ENCODE measurements around the gene TAF4B.

The TAF4B gene

DNA sequence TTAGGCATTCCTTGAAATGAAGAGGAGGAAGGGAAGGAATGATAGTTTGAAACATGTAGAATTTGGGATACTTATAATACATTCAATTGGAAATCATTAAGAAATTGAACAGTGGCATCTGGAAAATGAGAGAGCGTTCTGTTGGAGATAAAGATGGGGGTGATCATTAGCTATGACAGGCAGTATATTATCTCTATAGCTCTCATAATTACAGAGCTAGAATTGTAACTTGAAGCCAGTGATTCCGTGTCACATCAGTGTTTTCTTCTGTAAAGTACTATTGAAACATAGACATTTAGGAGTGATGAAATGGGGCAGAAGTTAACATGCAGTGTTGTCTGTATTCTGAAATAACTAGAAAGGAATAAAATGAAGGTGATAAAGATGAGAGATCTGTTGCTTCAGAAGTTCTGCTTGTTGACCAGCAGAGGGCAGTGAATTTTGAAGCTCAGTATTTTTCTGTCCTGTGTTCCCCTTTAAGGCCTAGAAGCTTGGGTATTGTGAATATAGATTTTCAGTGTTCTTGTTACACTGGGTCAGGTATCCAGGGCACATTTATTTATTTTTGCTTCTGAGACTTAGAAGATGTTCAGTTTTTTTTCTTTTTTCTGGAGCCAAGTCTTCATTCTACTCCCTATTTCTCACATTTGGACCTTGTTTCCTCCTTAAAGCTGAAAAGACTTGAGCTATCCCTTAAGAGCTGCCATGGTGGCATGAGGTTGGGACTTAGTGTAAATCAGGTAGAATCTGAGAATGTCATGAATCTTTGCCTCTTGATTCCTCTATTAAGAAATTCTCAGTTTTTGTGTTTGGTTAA is 157.4 kb downstream of the TAF4B start:
- DNase-seq (ENCODE audit: low read depth): peak; percentile 34

DNA sequence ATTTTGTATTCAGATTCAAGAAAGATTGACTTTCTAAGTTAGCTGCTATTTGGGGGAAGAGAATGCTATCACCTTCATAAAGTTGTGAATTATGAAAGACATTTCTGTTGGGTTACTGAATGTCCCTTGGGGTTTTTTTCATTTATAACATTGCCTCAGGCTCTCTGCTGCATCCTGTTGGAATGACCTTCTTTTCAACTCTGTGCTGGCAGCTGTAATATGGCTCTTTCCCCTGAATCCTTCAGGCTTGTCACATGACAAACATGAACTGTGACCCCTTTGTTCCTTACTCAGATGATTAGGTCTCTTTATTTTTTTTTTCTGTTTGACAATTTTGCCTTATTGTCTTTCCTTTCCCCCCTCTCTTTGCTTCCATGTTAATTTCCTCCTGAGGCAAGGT is 159.8 kb downstream of the TAF4B start:
- peak; percentile 48 for DNase-seq (ENCODE audit: low read depth)

DNA sequence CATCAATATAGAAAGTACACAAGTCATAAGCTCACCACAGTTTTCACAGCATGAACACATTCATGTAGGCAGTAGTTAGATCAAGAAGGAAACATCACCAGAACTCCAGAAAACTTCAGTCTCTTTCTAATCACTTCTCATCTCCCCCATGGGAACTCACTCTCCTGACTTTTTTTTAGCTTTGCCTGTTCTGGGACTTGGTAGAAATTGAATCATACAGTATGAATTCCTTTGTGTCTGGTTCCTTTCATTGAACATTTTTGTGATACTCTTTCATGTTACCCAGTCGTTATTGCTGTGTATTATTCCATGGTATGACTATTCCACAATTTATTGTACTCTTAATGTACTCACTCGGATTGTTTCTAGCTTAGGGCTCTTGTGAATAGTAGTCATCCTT is 160.2 kb downstream of the TAF4B start:
- DNase-seq (ENCODE audit: low read depth): no peak

DNA sequence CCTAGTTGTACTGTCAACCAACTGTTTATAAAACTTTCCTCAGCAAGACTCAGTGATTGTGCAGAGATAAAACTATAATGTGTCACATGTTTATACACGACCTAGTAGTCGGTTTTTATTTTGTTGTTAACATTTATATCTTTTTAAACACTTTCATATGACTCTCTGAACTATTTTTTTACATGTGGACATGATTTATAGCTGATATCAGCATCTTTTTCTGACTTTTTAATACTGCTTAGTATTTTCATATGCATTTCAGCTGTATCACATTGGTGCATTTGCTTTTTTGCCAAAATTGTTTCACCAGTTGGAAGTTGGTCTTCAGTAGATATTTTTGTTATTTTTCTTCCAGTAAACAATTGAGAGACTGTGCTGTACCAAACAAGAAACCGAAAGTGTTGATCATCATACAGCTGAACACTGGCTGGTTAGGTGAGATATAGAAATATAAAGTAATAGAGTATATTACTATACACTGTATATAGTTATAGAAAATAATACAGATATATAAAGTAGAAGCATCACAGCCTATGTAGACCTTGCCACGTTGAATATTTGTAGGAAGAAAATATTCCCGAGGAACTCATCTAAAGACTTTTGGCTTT is 167.9 kb downstream of the TAF4B start:
- no peak for DNase-seq (ENCODE audit: low read depth)

DNA sequence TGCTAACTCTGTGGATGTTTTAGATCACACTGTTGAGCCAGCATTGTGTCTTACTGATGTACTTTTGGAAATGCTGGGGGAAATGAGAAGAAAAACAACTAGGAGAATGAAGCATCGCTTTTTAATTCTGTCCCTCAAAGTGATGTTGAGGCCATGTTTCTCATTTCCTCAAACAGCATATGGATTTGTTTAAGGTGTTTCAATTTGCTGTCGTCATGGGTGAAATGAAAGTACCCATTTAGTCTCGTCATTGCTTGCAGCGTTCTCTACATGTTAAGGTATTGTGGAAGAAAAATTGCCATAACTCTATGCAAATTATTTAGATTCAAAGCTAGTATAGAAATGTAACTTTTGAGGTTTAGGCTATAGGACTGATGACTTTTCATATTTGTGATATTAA is 170.8 kb downstream of the TAF4B start:
- DNase-seq (ENCODE audit: low read depth): no peak

DNA sequence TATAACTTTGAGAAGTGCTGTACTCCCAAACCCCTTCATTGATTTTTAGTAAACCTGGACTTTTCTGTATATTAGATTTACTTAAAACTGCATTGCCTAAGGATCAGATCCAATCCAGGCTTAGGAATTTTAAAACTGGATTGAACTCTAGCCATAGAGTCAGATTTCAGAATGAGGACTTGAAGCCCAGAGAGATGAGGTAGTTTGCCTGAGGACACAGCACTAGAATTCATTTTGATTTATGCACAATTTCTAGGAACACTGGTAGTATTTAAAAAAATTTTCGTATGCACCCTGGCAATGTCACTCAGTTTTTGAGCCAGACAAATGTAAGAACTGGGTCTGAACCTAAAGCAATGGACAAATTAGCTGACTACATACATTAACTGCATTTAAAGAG is 177.2 kb downstream of the TAF4B start:
- no peak for DNase-seq (ENCODE audit: low read depth)

DNA sequence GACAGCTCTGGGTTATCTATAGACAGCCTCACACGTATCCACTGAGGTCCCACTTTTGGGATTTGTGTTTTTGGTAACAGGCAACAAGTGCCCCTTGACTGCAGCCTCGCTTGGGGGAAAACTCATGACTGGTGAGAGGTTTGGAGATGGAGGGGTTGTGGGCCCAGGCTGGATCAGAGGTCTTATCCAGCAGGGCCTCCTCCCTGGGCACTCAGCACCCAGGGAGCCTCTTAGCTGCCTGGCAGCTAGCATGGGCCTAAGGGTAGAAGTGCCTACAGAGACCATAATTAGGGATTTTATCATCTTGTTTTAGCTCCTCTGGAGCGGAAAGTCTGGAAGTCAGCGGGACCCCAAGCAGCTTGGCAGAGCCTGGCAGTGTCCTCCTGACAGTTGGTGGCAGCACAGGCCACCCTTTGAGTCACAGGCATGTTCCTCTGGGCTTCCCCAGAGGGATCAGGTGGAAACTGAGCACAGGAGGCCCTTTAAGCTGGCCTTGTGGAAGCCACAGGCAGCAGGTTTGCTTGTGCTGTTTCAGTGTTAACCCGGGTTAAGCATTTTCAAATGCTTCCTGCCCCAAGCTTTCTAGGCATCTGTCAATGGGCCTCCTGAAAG is 179.1 kb downstream of the TAF4B start:
- DNase-seq (ENCODE audit: low read depth): no peak

DNA sequence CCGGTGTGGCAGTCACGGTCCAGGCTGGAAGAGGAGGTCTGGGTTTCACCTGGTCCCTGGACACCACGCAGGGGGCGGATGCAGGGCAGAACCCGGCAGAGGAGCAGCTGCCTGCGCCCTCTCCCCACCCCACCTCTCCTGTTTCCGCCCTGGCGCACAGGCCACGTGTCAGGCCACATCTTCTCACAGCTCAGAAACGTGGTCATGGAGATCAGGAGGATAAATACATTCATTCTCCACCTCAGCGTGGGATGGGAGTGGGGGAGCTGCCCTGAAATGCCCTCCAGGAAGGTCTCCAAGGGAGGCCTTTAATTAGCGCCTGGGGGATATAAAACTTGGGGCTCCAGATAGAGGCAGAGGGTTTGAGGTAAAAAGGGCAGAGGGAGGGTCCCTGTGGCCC is 180.1 kb downstream of the TAF4B start:
- no peak for DNase-seq (ENCODE audit: low read depth)

DNA sequence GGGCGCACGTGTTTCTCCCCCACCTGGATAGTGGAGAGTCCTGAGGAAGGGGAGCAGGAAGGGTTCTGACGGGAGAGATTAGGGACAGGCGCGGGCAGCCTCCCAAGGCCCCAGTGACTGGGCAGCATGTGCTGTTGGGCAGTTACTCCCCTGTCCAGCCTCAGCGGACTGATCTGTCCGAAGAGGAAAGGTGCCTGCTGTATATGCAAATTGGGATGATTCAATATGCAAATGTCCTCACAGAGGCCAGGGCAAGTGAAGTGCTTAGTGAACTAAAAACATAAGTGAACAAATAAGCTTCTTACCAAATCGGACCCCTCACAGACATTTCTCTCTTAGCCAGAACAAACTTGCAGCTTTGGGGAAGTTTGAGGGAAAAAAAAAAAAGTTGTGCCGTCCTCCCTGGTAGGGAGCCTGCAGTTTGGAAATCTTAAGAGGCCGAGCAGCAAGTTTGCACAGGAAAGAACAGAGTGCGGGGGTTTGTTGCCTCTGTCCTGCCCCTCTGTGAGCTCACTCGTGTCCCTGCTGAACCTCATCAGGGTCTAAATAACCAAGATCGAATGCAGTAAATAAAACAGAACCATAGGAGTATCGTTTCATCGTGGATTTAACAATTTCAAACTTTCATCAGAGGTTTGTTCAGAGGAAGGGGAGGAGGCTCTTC is 180.7 kb downstream of the TAF4B start:
- no peak for DNase-seq (ENCODE audit: low read depth)

DNA sequence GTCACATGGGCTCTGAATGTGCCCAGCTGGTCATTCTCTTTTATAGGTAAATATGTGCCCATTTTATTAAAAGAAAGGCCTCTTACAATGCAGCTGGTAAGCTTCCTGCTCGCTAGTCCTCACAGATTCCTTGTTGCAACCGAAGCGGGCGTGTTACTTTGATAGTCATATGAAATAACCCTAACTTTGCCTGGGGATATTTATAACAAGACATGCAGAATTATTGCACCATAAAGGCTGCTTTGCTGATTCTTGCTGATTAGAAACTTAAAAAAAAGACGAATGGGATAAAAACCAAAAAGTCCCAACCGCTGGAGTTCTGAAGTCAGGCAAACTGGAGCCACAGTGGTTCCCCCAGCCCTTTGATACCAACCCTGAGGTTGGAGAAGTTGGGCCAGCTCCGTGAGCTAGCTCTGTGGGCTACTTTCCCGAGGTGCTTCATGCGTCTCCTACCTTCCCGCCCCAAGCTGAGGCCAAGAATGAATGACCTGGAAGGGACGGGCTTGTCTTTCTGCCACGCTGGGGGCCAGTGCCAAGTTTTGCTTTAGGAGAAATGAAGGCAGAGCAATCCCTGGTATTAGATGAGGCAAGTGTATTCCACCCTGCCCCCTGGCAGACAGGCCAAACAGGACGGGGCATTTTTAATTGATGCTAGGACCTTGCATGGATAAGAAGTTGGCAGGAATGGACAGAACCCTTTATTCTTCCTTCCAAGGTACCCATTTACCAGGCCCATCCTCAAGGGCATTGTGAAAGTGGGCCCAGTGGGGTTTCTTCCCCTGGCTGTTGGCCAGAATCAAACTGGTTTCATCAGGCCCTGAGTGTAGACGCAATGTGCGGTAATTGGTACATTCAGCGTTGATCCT is 181.7 kb downstream of the TAF4B start:
- DNase-seq (ENCODE audit: low read depth): no peak

DNA sequence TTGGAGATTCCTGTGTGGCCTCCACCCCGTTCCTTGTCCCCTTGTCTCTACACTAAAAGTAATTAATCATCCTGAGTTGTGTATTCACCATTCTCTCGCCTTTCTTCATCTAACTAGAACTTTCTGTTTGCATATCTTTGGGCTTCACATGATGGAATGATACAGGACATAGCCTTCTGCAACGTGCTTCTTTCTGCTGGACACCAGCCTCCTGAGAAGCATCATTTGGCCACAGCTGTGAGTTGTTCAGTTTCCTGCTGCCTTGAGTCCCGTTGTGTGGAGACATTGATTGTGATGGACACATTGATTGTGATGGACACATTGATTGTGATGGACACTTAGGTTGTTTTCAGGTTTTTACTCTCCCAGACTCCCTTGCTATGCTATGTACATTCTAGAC is 182.8 kb downstream of the TAF4B start:
- DNase-seq (ENCODE audit: low read depth): no peak

DNA sequence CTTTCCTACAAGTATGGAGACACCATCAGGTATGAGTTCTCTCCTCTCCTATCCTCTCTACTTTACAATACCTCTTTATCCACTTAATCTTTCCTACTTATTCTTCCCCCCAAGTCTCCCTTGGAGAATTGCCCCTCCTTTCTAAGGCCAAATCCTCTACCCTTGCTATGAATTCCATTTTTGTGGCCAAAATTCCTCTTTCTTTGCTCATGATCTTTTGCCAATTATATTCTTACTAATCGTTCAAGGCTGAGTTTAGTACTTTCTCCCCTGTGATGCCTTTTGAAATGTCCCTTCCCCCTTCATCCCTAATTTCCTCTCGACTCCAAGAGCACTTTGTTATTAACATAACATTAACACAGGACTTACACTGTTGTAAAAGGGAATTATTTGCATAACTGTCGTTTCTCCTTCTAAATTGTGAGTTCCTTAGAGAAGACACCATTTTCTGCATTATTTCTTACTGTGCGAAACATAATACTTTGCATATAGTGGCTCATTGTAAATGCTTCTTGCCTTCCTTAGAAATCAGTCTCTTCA is 188.7 kb downstream of the TAF4B start:
- DNase-seq (ENCODE audit: low read depth): no peak

DNA sequence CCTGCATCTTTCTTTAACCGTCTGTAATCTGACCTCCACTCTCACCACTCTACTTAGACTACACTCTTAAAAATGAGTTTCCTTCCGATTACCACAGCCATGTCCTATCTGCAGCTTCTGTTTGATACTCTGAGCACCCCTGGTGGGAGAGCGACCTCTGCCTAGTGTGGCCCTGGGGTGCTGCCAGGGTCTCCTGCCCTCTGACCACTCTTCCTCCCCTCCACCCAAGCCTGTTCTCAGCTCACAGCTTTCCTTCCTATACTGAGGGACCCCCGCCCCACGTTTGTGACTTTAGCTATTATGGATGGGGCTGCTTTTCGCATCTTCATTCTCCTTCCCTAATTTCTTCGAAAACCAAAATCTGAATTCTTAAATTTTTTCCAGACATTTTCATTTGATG is 189.4 kb downstream of the TAF4B start:
- DNase-seq (ENCODE audit: low read depth): no peak

DNA sequence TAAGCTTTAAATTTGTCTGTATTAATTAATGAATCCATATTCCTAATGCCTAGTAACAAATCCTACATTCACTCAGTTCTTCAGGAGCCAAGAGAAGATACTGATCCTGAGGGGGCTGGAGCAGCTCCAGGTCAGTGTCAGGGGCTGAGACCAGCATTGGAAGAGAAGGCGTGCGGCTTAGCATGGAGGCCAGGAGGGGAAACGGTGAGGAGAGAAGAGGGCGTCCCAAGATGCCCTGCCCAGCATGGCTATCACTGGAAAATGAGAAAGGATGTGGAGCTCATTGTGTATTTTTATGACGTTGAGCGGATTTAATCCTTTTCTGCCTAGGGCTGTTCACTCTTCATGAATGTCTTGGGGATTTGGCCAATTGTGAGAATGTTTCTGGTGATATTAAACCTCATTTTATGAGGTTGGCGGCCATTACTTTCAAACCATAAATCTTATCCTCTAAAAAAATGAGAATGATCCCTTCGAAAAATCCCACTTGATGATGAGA is 190.5 kb downstream of the TAF4B start:
- DNase-seq (ENCODE audit: low read depth): no peak

DNA sequence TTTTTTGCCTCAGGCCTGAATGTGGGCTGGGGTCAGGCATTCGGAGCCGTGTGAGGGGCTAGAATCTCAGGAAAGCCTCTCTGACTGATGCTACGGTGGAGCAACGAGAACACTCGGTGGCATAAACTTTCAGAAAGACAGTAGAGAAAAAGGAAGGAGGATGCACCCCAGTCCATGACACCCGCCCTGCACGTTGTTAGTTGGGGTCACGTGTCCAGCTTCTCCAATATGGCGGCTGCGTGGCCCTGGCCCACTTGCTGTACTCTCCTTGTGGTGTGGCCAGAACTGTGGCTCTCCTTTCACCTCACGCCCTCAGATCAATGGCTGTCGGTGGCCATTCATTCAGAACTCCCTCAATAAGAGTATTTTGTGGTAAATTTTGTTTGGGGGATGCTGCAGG is 190.9 kb downstream of the TAF4B start:
- no peak for DNase-seq (ENCODE audit: low read depth)

DNA sequence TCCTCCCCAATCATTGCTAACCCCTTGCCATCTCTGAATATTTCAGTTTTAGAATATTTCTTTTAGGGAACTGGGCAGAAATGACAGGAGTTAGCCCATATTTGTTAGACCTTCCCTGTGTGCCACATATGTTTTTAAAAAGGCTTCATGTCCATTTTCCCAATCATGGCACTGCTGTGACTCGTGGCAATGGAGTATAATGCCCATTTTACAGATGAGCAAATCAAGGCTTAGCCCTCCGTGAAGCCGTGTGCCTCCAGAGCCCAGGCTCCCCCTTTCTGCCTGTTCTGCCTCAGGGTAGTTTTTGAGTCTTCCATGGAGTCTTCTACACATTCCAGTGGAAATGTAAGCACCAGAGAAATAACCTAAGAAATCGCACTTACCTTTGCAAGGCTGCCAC is 192.0 kb downstream of the TAF4B start:
- DNase-seq (ENCODE audit: low read depth): no peak

DNA sequence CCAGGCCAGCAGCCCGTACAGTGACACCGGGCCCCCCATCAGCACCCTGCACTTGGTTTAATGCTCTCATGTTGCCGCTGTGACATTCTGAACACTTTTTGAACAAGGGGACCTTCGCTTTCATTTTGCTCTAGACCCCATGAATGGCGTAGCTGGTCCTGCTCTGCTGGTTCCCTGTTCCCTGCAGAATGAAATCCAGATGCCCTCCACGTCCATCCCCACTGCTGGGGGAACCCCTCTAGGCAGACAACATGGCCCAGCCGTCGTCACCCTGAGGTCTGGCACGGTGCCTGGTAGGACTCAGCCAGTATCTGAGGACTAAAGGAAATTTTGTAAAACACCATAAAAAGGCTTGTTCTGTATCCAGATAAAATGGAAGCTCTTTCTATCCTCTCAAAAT is 193.5 kb downstream of the TAF4B start:
- no peak for DNase-seq (ENCODE audit: low read depth)

DNA sequence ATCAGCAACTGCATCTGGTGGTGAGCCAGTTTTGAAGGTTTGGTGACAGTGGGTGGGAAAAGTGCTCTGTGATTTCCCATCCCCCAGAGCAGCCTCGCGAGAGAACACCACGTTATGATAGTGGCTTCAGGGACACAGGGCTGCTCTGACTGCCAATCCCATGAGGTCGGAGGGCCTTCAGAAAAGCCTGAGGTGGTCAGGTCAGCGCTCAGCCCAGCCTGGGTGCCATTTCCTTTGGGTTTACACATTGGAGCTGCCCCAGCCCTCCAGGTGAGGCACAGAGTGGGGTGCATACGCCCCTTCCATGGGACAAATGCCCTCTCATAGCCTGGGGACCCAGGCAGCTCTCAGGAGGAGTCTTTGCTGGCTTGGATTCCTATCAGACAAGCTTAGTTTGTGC is 195.3 kb downstream of the TAF4B start:
- no peak for DNase-seq (ENCODE audit: low read depth)

DNA sequence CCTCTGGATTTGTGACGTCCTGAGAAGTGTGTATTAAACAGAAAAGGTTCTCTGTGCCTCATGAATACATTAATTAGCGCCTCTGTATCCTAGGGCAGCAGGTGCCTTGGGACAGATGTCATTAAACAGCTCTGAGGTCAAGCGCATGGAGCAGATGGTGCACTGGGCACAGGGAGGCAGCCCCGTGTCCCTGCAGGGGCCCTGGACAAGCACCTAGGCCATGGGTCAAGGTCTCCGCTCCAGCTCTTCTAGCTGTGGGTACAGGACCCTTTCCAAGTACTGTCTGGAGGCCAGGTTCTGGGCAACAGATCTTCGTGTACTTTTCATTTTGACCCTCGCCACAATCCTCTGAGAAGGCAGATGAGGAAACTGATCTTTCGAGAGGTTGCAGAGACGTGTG is 195.7 kb downstream of the TAF4B start:
- DNase-seq (ENCODE audit: low read depth): no peak

DNA sequence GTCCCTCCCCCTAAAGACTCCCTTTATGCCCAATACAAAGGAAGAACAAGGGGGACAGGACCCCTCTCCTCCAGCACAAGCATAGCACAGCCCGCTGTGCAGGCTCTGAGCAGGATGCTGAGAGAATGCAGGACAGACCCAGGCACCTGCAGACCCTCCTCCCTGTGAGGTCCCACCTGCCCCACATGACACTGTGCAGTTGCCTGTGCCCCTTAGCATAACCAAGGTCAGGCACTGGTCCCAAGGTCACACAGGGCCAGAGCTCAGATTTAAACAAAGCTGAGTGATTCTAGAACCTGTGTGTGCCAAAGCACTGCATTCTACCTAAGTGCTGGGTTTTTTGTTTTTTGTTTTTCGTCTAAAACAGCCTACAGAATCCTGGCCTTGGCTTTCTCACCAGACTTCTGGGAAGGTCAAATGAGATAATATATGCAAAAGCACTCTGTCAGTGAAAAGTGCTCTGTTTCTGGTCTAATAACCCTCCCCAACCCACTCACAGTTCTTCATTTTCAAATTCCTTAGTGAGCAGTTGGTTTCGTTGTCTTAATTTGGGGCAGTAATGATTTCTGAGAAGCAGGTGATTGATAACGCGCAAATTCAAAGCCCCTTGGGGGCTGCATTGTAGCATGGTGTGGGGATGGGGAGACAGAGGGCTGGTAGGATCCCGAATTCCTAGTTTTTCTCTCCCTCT is 196.4 kb downstream of the TAF4B start:
- DNase-seq (ENCODE audit: low read depth): no peak

All from non-pigmented ciliary epithelial cell (primary cell).